ENCODE results near the gene HRNR.

DNA sequence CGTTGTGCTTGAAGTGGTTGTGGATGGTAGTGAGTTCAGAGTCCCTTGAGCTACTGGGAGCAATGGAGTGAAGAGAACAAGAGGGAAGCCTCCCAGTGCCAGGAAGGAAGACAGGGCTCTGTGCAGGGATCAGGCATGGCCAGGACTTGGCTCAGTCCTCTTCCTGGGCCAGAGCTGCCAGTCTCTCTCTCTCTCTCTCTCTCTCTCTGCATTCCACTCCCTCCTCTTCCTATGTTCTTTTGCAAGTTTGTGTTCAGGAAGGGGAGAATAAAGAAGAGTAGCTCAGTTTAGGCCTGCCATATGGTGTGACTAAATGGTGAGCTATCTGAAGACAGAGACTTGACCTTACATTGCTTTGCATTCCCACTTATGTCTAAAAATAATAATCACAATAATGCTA lies 44.4 kb downstream of the HRNR start:
- TF ChIP-seq, protein P1, sequence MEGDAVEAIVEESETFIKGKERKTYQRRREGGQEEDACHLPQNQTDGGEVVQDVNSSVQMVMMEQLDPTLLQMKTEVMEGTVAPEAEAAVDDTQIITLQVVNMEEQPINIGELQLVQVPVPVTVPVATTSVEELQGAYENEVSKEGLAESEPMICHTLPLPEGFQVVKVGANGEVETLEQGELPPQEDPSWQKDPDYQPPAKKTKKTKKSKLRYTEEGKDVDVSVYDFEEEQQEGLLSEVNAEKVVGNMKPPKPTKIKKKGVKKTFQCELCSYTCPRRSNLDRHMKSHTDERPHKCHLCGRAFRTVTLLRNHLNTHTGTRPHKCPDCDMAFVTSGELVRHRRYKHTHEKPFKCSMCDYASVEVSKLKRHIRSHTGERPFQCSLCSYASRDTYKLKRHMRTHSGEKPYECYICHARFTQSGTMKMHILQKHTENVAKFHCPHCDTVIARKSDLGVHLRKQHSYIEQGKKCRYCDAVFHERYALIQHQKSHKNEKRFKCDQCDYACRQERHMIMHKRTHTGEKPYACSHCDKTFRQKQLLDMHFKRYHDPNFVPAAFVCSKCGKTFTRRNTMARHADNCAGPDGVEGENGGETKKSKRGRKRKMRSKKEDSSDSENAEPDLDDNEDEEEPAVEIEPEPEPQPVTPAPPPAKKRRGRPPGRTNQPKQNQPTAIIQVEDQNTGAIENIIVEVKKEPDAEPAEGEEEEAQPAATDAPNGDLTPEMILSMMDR (IDR thresholded peaks at IDR 0.05), result no peak
- TF ChIP-seq SMC3 (IDR thresholded peaks at IDR 0.05), result no peak
